PC-9 (cell line): ENCODE results near the gene LIF. TPM values are rescaled to one million over a fixed set of nuclear protein-coding genes. Genes with fewer than 3 reads are reported as not detected.

Experiments used
- BruUV-seq: library from RNA; stranded (reverse); fragments of 400-500 nt; replicated peaks from 2 replicates; lab custom pipeline; 2021; lab: Mats Ljungman, UMichigan
- CTCF ChIA-PET: fragments of 300-600 bp; sonication (Branson Sonifier 250); formaldehyde crosslinking; loops from one replicate; lab custom pipeline; 2022; ENCODE audit warnings: antibody characterized with exemption; lab: Charles Lee
- POLR2A ChIA-PET: fragments of 300-600 bp; sonication (Branson Sonifier 250); formaldehyde crosslinking; loops from one replicate; lab custom pipeline; 2022; ENCODE audit warnings: antibody characterized with exemption; ENCODE audit not compliant: unreplicated experiment; lab: Charles Lee
- DNase-seq, 2 experiments: peaks; one replicate each; pipeline versions ENCODE4 v3.0.0 to v3.0.0-alpha.2; 2015 to 2022; ENCODE audit warnings: mixed read lengths in 1 of 2
- H2AFZ ChIP-seq: fragments of 200-600 bp; sonication (generic); 2 replicates; pipeline ENCODE4 v1.8.1; 2017; ENCODE audit warnings: antibody characterized with exemption
- H3F3A ChIP-seq: fragments of 200-600 bp; sonication (generic); 2 replicates; pipeline ENCODE4 v1.8.1; 2017; ENCODE audit warnings: antibody characterized with exemption, mild to moderate bottlenecking, low read depth; ENCODE audit not compliant: insufficient read depth
- H3K27ac ChIP-seq: fragments of 200-600 bp; sonication (generic); 2 replicates; pipeline ENCODE4 v1.6.1; 2016; ENCODE audit warnings: mixed run types
- H3K27me3 ChIP-seq: fragments of 200-600 bp; sonication (generic); 2 replicates; pipeline ENCODE4 v1.6.1; 2016; ENCODE audit warnings: low read depth, mixed run types; ENCODE audit not compliant: insufficient read depth
- H3K36me3 ChIP-seq: fragments of 200-600 bp; sonication (generic); 2 replicates; pipeline ENCODE4 v1.6.1; 2016; ENCODE audit warnings: low read depth, mixed run types
- H3K4me1 ChIP-seq: fragments of 200-600 bp; sonication (generic); replicated peaks from 2 replicates; pipeline ENCODE4 v1.6.1; 2016; ENCODE audit warnings: mixed run types; ENCODE audit not compliant: insufficient read depth
- H3K4me2 ChIP-seq: fragments of 200-600 bp; sonication (generic); 2 replicates; pipeline ENCODE4 v1.6.1; 2017; ENCODE audit warnings: mixed run types
- H3K4me3 ChIP-seq: fragments of 200-600 bp; sonication (generic); 2 replicates; pipeline ENCODE4 v1.6.1; 2016; ENCODE audit warnings: mixed run types
- H3K79me2 ChIP-seq: fragments of 200-600 bp; sonication (generic); 2 replicates; pipeline ENCODE4 v1.6.1; 2017; ENCODE audit warnings: low read depth, mixed run types
- H3K9me2 ChIP-seq: fragments of 200-600 bp; sonication (generic); 2 replicates; pipeline ENCODE4 v1.8.1; 2017; ENCODE audit warnings: mild to moderate bottlenecking; ENCODE audit not compliant: insufficient read depth
- H3K9me3 ChIP-seq: fragments of 200-600 bp; sonication (generic); 2 replicates; pipeline ENCODE4 v1.8.1; 2016; ENCODE audit warnings: low read depth; ENCODE audit not compliant: insufficient read depth
- H4K20me1 ChIP-seq: fragments of 200-600 bp; sonication (generic); 2 replicates; pipeline ENCODE4 v1.8.1; 2017; ENCODE audit not compliant: insufficient read depth
- CTCF ChIP-seq: fragments of 200-600 bp; sonication (generic); conservative IDR thresholded peaks from 2 replicates; pipeline ENCODE4 v1.6.1; 2017; ENCODE audit warnings: mixed run types, antibody characterized with exemption, mild to moderate bottlenecking, moderate library complexity
- EZH2 ChIP-seq: fragments of 200-600 bp; sonication (generic); IDR thresholded peaks from 2 replicates; pipeline ENCODE4 v1.8.0; 2017; ENCODE audit warnings: antibody characterized with exemption, low read depth
- intact Hi-C: fragments of 100-400 bp; cut with micrococcal nuclease; formaldehyde crosslinking; loops from one replicate; pipeline ENCODE4 v1.10.0; 2022; ENCODE audit not compliant: unreplicated experiment
- total RNA-seq: library from RNA; stranded (reverse); gene quantifications from 2 replicates; pipeline ENCODE4 v1.2.3, GENCODE V29; 2021

The LIF gene
- total RNA-seq, 1 experiment from 2014 or later = 17.4 TPM

- Histone ChIP-seq H3K4me1 (no peaks in the 10 kb centered on the region), H3K9me2 (no peaks in the 10 kb centered on the region), H3K27ac (no peak overlapping the region), H3K4me2 (no peak overlapping the region), H4K20me1 (no peaks in the 10 kb centered on the region), H2AFZ (no peak overlapping the region), H3K36me3 (no peaks in the 10 kb centered on the region), H3K9me3 (no peaks in the 10 kb centered on the region), H3K4me3 (no peak overlapping the region), H3K79me2 (no peaks in the 10 kb centered on the region), H3K27me3 (no peaks in the 10 kb centered on the region), H3F3A (peaks cover 9% of the 10 kb centered on the region)
- ChIA-PET CTCF (no interaction called here), POLR2A (interaction anchor here (0.6 kb wide), 1 partner anchor 11 kb away, joined by 3 read pairs; no protein-coding TSS in a partner anchor)
- no peak for TF ChIP-seq CTCF
- no peak for TF ChIP-seq EZH2
- intact Hi-C loops = no loop called here
- no peak for DNase-seq
- no TSS peak for BruUV-seq
These were observed 29.5 kb upstream of the LIF start for GRCh38 chr22:30276039-30276438.

GRCh38 chr22:30275625-30276024 is 29.1 kb upstream of the LIF start:
- H2AFZ ChIP-seq = no peak overlapping the region
- H3K27me3 ChIP-seq = no peaks in the 10 kb centered on the region
- no peaks in the 10 kb centered on the region for H3K4me1 ChIP-seq
- intact Hi-C loops = no loop called here
- no peak overlapping the region for H3K4me3 ChIP-seq
- no TSS peak for BruUV-seq
- CTCF ChIA-PET = no interaction called here
- POLR2A ChIA-PET = interaction anchor here (0.6 kb wide), 1 partner anchor 10 kb away, joined by 3 read pairs; no protein-coding TSS in a partner anchor
- H3K79me2 ChIP-seq = no peaks in the 10 kb centered on the region
- H4K20me1 ChIP-seq = no peaks in the 10 kb centered on the region
- peaks cover 6% of the 10 kb centered on the region for H3F3A ChIP-seq
- H3K27ac ChIP-seq = no peak overlapping the region
- no peaks in the 10 kb centered on the region for H3K9me2 ChIP-seq
- no peak for DNase-seq
- TF ChIP-seq CTCF (no peak), EZH2 (no peak)
- no peak overlapping the region for H3K4me2 ChIP-seq
- H3K36me3 ChIP-seq = no peaks in the 10 kb centered on the region
- no peaks in the 10 kb centered on the region for H3K9me3 ChIP-seq

GRCh38 chr22:30274437-30274812 is 27.9 kb upstream of the LIF start:
- H3F3A ChIP-seq = peaks cover 6% of the 10 kb centered on the region; the same call in 1 of the 2 replicates
- no peak overlapping the region for H3K4me2 ChIP-seq
- no peak overlapping the region for H3K27ac ChIP-seq
- CTCF ChIA-PET = interaction anchor here (0.7 kb wide), 1 partner anchor 230 kb away, joined by 4 read pairs; no protein-coding TSS in a partner anchor
- H3K27me3 ChIP-seq = no peaks in the 10 kb centered on the region
- no peaks in the 10 kb centered on the region for H3K9me2 ChIP-seq
- no peak overlapping the region for H3K4me3 ChIP-seq
- no peaks in the 10 kb centered on the region for H3K36me3 ChIP-seq
- BruUV-seq = no TSS peak
- no peak overlapping the region for H2AFZ ChIP-seq
- H3K9me3 ChIP-seq = no peaks in the 10 kb centered on the region
- POLR2A ChIA-PET = interaction anchor here (0.7 kb wide), 1 partner anchor 437 kb away, joined by 9 read pairs; no protein-coding TSS in a partner anchor
- intact Hi-C loops = no loop called here
- no peak for DNase-seq
- H4K20me1 ChIP-seq = no peaks in the 10 kb centered on the region
- H3K4me1 ChIP-seq = no peaks in the 10 kb centered on the region
- H3K79me2 ChIP-seq = no peaks in the 10 kb centered on the region
- TF ChIP-seq CTCF = no peak
- TF ChIP-seq EZH2 = no peak
